H1 (cell line): ENCODE data around the gene H6PD. TPM values are rescaled to one million over a fixed set of nuclear protein-coding genes. Genes with fewer than 3 reads are reported as not detected.

Source experiments
- CHD7 ChIP-seq: fragments of 300-600 bp; sonication (generic); IDR thresholded peaks from 2 replicates; pipeline ENCODE4 v1.7.1; 2012; ENCODE audit warnings: low read length, moderate library complexity, mild to moderate bottlenecking, inconsistent platforms; ENCODE audit not compliant: insufficient replicate concordance
- NANOG ChIP-seq: IDR thresholded peaks from 2 replicates; pipeline ENCODE4 v1.6.1; 2011; ENCODE audit warnings: low read length, low read depth, mild to moderate bottlenecking, inconsistent platforms; ENCODE audit not compliant: insufficient read depth, poor library complexity, severe bottlenecking
- polyA plus RNA-seq, 7 experiments: library from polyadenylated mRNA; depleted of rRNA in 3 of 7; stranded (reverse) in 5 of 7; unstranded in 2 of 7; fragments of >200 nt in 5 of 7; fragments of 200-250 nt in 2 of 7; gene quantifications; 1 replicate in 5 of 7; 2 replicates in 1 of 7; 4 replicates in 1 of 7; pipeline versions ENCODE4 v1.2.1 to v1.2.3, GENCODE V29; 2011 to 2013; ENCODE audit warnings: missing spikeins in 2 of 7, mixed read lengths in 2 of 7
- total RNA-seq: library from RNA; stranded (reverse); fragmentation: NEBNext Ultra II Directional; extraction: Animal tissue kit (Norgen Biotek cat#: 25700); gene quantifications from 2 replicates; pipeline ENCODE4 v1.2.1, GENCODE V29; 2021

H6PD gene
- total and polyA plus RNA-seq, 2 of the 8 experiments (the other 6 are each of a cell fraction or from before 2014, with no cell fraction given) = 3.6 to 3.8 TPM

GRCh38 chr1:9253004-9253403, 18.4 kb downstream of the H6PD start (continued):
- TF ChIP-seq CHD7 (peak; percentile 17), NANOG (peak; percentile 93)
